ENCODE measurements around the gene SMIM10.
"Not testable (repeated sequence)": the region's sequence is repeated elsewhere in the genome, so short reads cannot be mapped to it uniquely, and the experiment has no call there.

SMIM10 gene

GRCh38 chrX:135009838-135010237 lies 19.0 kb downstream of the SMIM10 start:
- H3K79me2 ChIP-seq = no peaks in the 10 kb centered on the region
- H3K36me3 ChIP-seq (ENCODE audit: control insufficient read depth, insufficient read depth, low read length) = no peaks in the 10 kb centered on the region
- no peaks in the 10 kb centered on the region for H3K27me3 ChIP-seq (ENCODE audit: control insufficient read depth, insufficient read depth, low read length)
- no peak overlapping the region for H3K4me3 ChIP-seq (ENCODE audit: low read depth, low read length)
- no peaks in the 10 kb centered on the region for H3K4me1 ChIP-seq
- H3K4me2 ChIP-seq (ENCODE audit: low read length) = no peak overlapping the region
- no peak overlapping the region for H2AFZ ChIP-seq
- H3K27ac ChIP-seq = no peak overlapping the region
- H3K9me3 ChIP-seq (ENCODE audit: control insufficient read depth, low read length) = no peaks in the 10 kb centered on the region
- no peak overlapping the region for H3K9ac ChIP-seq
- no peak for TF ChIP-seq CTCF (IDR thresholded peaks at IDR 0.05)

- no peaks in the 10 kb centered on the region for H3K9me3 ChIP-seq (ENCODE audit: control insufficient read depth, low read length)
- H2AFZ ChIP-seq = no peak overlapping the region
- no peak overlapping the region for H3K27ac ChIP-seq
- H3K9ac ChIP-seq = no peak overlapping the region
- no peaks in the 10 kb centered on the region for H3K36me3 ChIP-seq (ENCODE audit: control insufficient read depth, insufficient read depth, low read length)
- H3K4me3 ChIP-seq (ENCODE audit: low read depth, low read length) = no peak overlapping the region
- H3K27me3 ChIP-seq (ENCODE audit: control insufficient read depth, insufficient read depth, low read length) = no peaks in the 10 kb centered on the region
- no peak overlapping the region for H3K4me2 ChIP-seq (ENCODE audit: low read length)
- no peak for TF ChIP-seq CTCF (IDR thresholded peaks at IDR 0.05)
- H3K79me2 ChIP-seq = no peaks in the 10 kb centered on the region
- no peaks in the 10 kb centered on the region for H3K4me1 ChIP-seq
Observed at GRCh38 chrX:135010921-135011320, 20.1 kb downstream of the SMIM10 start.

GRCh38 chrX:135015523-135016245 lies 24.9 kb downstream of the SMIM10 start:
- no peak overlapping the region for H3K4me3 ChIP-seq (ENCODE audit: low read depth, low read length)
- H3K9me3 ChIP-seq (ENCODE audit: control insufficient read depth, low read length) = no peaks in the 10 kb centered on the region
- H3K9ac ChIP-seq = no peak overlapping the region
- peaks cover 4% of the 10 kb centered on the region for H3K4me1 ChIP-seq
- no peak for TF ChIP-seq CTCF (IDR thresholded peaks at IDR 0.05)
- H2AFZ ChIP-seq = no peak overlapping the region
- no peak overlapping the region for H3K4me2 ChIP-seq (ENCODE audit: low read length)
- no peaks in the 10 kb centered on the region for H3K27me3 ChIP-seq (ENCODE audit: control insufficient read depth, insufficient read depth, low read length)
- no peaks in the 10 kb centered on the region for H3K36me3 ChIP-seq (ENCODE audit: control insufficient read depth, insufficient read depth, low read length)
- no peak overlapping the region for H3K27ac ChIP-seq
- H3K79me2 ChIP-seq = no peaks in the 10 kb centered on the region

GRCh38 chrX:135019890-135020289 lies 29.1 kb downstream of the SMIM10 start:
- not testable (repeated sequence) for H3K36me3 ChIP-seq (ENCODE audit: control insufficient read depth, insufficient read depth, low read length); H3K4me3 ChIP-seq (ENCODE audit: low read depth, low read length); H3K9me3 ChIP-seq (ENCODE audit: control insufficient read depth, low read length); H3K27me3 ChIP-seq (ENCODE audit: control insufficient read depth, insufficient read depth, low read length); H3K79me2 ChIP-seq; H3K27ac ChIP-seq; H2AFZ ChIP-seq; H3K9ac ChIP-seq; H3K4me2 ChIP-seq (ENCODE audit: low read length)
- H3K4me1 ChIP-seq = peaks cover 13% of the 10 kb centered on the region

GRCh38 chrX:135023791-135024190 lies 33.0 kb downstream of the SMIM10 start:
- not testable (repeated sequence) for H2AFZ ChIP-seq; H3K4me2 ChIP-seq (ENCODE audit: low read length); H3K27me3 ChIP-seq (ENCODE audit: control insufficient read depth, insufficient read depth, low read length); H3K27ac ChIP-seq; H3K79me2 ChIP-seq; H3K9me3 ChIP-seq (ENCODE audit: control insufficient read depth, low read length); H3K4me3 ChIP-seq (ENCODE audit: low read depth, low read length); H3K36me3 ChIP-seq (ENCODE audit: control insufficient read depth, insufficient read depth, low read length); H3K9ac ChIP-seq
- peaks cover 13% of the 10 kb centered on the region for H3K4me1 ChIP-seq

GRCh38 chrX:135024526-135024925 lies 33.7 kb downstream of the SMIM10 start:
- Histone ChIP-seq H3K79me2 (no peaks in the 10 kb centered on the region), H3K27ac (no peak overlapping the region), H3K9ac (no peak overlapping the region), H3K4me3 (ENCODE audit: low read depth, low read length) (no peak overlapping the region), H3K36me3 (ENCODE audit: control insufficient read depth, insufficient read depth, low read length) (no peaks in the 10 kb centered on the region), H3K4me2 (ENCODE audit: low read length) (no peak overlapping the region), H2AFZ (no peak overlapping the region), H3K4me1 (peaks cover 13% of the 10 kb centered on the region), H3K9me3 (ENCODE audit: control insufficient read depth, low read length) (no peaks in the 10 kb centered on the region), H3K27me3 (ENCODE audit: control insufficient read depth, insufficient read depth, low read length) (no peaks in the 10 kb centered on the region)
- no peak for TF ChIP-seq CTCF (IDR thresholded peaks at IDR 0.05)

- not testable (repeated sequence) for H3K9ac ChIP-seq; H3K36me3 ChIP-seq (ENCODE audit: control insufficient read depth, insufficient read depth, low read length); H2AFZ ChIP-seq; H3K27ac ChIP-seq; H3K9me3 ChIP-seq (ENCODE audit: control insufficient read depth, low read length); H3K79me2 ChIP-seq; H3K4me2 ChIP-seq (ENCODE audit: low read length); H3K4me3 ChIP-seq (ENCODE audit: low read depth, low read length); H3K27me3 ChIP-seq (ENCODE audit: control insufficient read depth, insufficient read depth, low read length); H3K4me1 ChIP-seq
Observed at GRCh38 chrX:135030207-135030963, 39.6 kb downstream of the SMIM10 start.
